ENCODE data around the gene STARD7.

Gene STARD7

DNA sequence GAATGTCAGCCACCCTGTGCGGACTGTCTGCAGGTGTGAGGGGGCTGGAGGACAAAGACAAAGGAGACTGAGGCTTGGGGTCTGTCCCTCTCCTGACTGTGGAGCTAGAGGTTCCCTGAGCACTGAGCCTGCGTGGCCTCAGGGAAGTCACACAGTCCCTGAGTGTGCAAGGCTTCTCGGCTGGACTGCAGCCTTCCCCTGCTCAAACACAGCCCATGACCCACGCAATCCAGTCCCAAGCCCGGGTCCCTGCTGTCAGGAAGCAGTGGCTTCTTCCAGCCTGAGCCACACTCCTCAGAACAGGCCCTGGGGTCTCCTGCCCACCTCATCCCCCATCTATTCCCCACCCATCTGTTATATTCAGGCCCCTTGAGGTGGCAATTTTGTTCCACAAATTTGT lies 73.0 kb downstream of the STARD7 start:
- DNase-seq (ENCODE audit: low read depth) = no peak

DNA sequence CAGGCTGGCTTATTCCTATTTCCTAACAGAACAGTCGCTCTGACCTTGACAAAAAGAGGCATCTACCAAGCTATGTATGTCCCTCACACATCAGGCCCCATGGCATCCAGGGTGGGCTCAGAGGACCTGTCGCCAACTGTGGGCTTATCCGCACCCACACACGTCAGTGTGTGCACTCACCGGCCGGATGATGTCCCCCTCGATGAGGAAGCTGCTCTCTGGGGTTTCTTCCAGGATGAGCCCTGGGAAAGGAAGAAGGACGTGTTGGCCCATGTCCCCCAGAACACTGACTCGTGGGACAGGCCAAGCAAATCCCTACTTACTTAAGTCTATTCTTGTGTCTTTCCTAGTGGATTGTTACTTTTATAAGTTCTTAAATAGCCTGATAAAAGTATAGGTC lies 73.5 kb downstream of the STARD7 start:
- DNase-seq (ENCODE audit: low read depth) = no peak

All from HS-27A (cell line).